ENCODE measurements around the gene ADAMTS12.

The ADAMTS12 gene

DNA sequence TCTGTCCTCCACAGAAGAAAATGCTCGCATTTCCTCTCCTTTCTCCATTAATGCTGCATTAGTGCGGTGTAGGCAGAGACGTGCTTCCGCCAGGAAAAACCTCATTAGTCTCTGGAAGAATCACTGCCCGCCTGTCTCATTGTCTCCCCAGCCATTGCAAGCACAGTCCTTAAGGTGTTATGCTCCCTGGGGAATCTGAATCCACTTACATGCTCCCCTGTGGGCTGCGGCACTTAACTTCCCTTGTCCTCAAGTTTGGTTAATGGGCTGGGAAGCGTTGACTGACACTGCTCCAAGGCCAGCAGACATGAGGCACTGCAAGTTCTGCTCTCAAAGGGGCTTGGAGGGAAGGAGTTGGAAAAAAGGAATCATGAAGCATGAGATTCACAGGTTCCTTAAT is 409.5 kb downstream of the ADAMTS12 start:
- no peak for DNase-seq

DNA sequence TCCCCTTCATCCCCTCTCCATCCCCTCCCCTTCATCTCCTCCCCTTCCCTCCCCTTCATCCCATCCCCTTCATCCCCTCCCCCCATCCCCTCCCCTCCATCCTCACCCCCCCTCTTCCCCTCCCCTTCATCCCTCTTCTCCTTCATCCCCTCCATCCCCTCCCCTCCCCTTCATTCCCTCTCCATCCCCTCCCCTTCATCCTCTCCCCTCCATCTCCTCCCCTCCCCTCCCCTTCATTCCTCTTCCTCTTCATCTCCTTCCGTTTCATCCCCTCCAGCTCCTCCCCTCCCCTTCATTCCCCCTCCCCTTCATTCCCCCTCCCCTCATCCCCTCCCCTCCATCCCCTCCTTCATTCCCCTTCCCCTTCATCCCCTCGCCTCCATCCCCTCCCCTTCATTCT is 410.9 kb downstream of the ADAMTS12 start:
- DNase-seq, result no peak

GRCh38 chr5:33479311-33479710 is 412.5 kb downstream of the ADAMTS12 start:
- no peak for DNase-seq

- no peak for DNase-seq
Observed at GRCh38 chr5:33477816-33478215, 414.0 kb downstream of the ADAMTS12 start.

- DNase-seq, result no peak
Observed at GRCh38 chr5:33476992-33477391, 414.8 kb downstream of the ADAMTS12 start.

- no peak for DNase-seq
Observed at GRCh38 chr5:33475706-33476105, 416.1 kb downstream of the ADAMTS12 start.

DNA sequence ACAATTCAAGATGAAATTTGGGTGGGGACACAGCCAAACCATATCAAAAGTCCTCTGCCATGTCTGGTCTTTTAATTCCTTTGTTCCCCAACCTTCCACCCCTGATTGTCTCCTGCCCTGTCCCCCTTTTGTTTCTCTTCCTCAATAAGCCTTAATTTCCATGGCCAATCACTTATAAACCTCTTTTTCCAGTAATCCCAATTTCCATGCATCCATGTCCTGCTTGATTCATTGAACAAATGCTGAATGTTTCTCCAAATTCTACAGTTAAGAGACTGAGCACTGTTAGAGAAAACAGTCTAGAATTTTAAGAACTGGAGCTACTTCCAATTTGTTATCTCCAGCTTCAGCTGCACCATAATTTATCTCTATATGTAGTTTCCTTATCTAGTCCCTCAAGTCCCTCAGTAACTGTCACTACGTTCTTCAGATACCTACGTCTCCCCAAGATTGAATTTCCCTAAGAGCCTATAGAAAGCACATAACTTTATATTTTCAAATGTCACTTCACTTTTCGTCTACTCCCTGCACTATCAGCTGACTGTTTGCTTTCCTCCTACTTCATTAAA is 416.8 kb downstream of the ADAMTS12 start:
- DNase-seq, result no peak

DNA sequence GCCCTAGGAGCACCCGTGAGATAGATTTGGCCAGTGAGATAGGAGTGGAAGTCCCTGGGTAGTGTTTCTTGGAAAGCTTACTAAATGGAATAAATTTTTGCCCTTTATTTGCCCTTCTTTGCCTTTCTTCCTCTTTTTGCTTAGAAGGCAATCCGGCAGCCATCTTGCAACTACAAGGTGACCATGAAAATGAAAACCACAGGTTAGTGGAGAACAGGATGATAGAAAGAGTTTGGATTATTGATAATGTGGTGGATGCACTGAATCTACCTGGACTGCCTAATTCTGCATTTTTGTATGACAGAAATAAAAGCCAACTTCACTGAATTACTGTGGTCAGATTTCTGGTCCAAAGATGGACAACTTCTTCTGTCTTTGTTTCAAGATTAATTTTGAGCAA is 417.8 kb downstream of the ADAMTS12 start:
- no peak for DNase-seq

Measured in amygdala (tissue), 56 donors.